Adrenal gland (tissue), 12 donors: Measurements from ENCODE around the gene RPS6KC1. TPM values are rescaled to one million over a fixed set of nuclear protein-coding genes. Genes with fewer than 3 reads are reported as not detected.
"Not testable (repeated sequence)": the region's sequence is repeated elsewhere in the genome, so short reads cannot be mapped to it uniquely, and the experiment has no call there.

Source experiments
- DNase-seq, 7 donors: peaks; one replicate each; pipeline ENCODE4 v3.0.0-alpha.2; 2019 to 2020
- H3K27ac ChIP-seq, 5 donors: fragments of 200-600 bp; sonication (generic) in 4 of 5; 1 replicate in 3 of 5; 2 replicates in 2 of 5; pipeline versions ENCODE4 v1.5.1 to v1.8.0; 2016 to 2020; ENCODE audit warnings: mild to moderate bottlenecking in 1 of 5
- H3K27me3 ChIP-seq: fragments of 200-600 bp; 2 replicates; pipeline ENCODE4 v1.8.0; 2021
- H3K36me3 ChIP-seq, 2 donors: fragments of 200-600 bp; replicated peaks in 1 of 2; 1 replicate in 1 of 2; 2 replicates in 1 of 2; pipeline versions ENCODE4 v1.5.1 to v1.8.0; 2018 to 2022
- H3K4me1 ChIP-seq, 2 donors: fragments of 200-600 bp; replicated peaks in 1 of 2; 1 replicate in 1 of 2; 2 replicates in 1 of 2; pipeline versions ENCODE4 v1.5.1 to v1.8.0; 2018 to 2021
- H3K4me3 ChIP-seq, 4 donors: fragments of 200-600 bp; sonication (generic) in 3 of 4; one replicate each; pipeline ENCODE4 v1.5.1; 2016 to 2018
- H3K9me3 ChIP-seq, 3 donors: fragments of 200-600 bp; sonication (generic) in 1 of 3; replicated peaks in 1 of 3; 1 replicate in 2 of 3; 2 replicates in 1 of 3; pipeline versions ENCODE4 v1.5.1 to v1.8.0; 2016 to 2021
- CTCF ChIP-seq, 6 experiments: fragments of 450-650 bp in 4 of 6; fragments of 200-600 bp in 2 of 6; sonication (generic) in 1 of 6; IDR thresholded peaks; 1 replicate in 5 of 6; 2 replicates in 1 of 6; pipeline versions ENCODE4 v1.5.1 to v1.8.0; 2016 to 2021; ENCODE audit warnings: antibody characterized with exemption in 6 of 6, mild to moderate bottlenecking in 2 of 6, moderate library complexity in 1 of 6
- POLR2A ChIP-seq, 2 donors: fragments of 450-650 bp; IDR thresholded peaks; one replicate each; pipeline ENCODE4 v1.6.1; 2017; ENCODE audit warnings: antibody characterized with exemption in 2 of 2, mild to moderate bottlenecking in 2 of 2, moderate library complexity in 1 of 2
- WGBS, 4 donors: extraction: QIAGEN DNeasy Blood & Tissue Kit in 2 of 4; methylation state at CpG; one replicate each; pipeline versions ENCODE4 v1.1.5 to v1.1.7; 2013 to 2017; 5-methylcytosine and 5-hydroxymethylcytosine counted together
- intact Hi-C, 2 donors: fragments of 100-400 bp; cut with DNase I; formaldehyde crosslinking; loops; one replicate each; pipeline versions ENCODE4 v1.14.1 to v1.15.0; 2022 to 2023
- polyA plus RNA-seq, 3 donors: library from polyadenylated mRNA; stranded (reverse); fragments of 200-250 nt in 2 of 3; fragments of 350-450 nt in 1 of 3; fragmentation: Illumina TruSeq in 1 of 3; extraction: RNeasy Lipid Tissue Mini Kit (QIAGEN cat#74804) in 1 of 3; gene quantifications; one replicate each; pipeline ENCODE4 v1.2.3, GENCODE V29; 2013 to 2014
- total RNA-seq, 9 donors: library from RNA; depleted of rRNA in 4 of 9; stranded (reverse); fragments of >200 nt in 4 of 9; fragments of 120-200 nt in 1 of 9; fragmentation: NEBNext Ultra II Directional in 1 of 9; extraction: Animal tissue kit (Norgen Biotek cat#: 25700) in 1 of 9; gene quantifications; one replicate each; pipeline versions ENCODE4 v1.1.0 to v1.2.4, GENCODE V29; 2013 to 2023
- donor health status: healthy with polysubstance abuse.
- donor health status: Bipolar disorder and iron deficiency.
- donor health status: DM: yes; HTN: yes; CAD: no.
- donor health status: DM: no; HTN: no; CAD: no.
- donor health status: DM: no; HTN: no; CAD: no.
- donor health status: DM: yes; HTN: yes; CAD: no.

The RPS6KC1 gene
- total and polyA plus RNA-seq, 12 donors: 7.6 to 67.2 (median 26.2) TPM

- H3K9me3 ChIP-seq: no peaks in the 10 kb centered on the region
- no peak overlapping the region for H3K4me3 ChIP-seq
- no peak for DNase-seq
- H3K27ac ChIP-seq: no peak overlapping the region
- H3K27me3 ChIP-seq: no peaks in the 10 kb centered on the region
- H3K36me3 ChIP-seq: no peaks in the 10 kb centered on the region
- 95 to 100% (median 96%) methylated on average over 5 of the region's 5 CpGs for WGBS, 4 donors
- intact Hi-C loops: no loop called here
- no peak for TF ChIP-seq POLR2A (IDR thresholded peaks at IDR 0.05)
- TF ChIP-seq CTCF (IDR thresholded peaks at IDR 0.05): no peak
- no peaks in the 10 kb centered on the region for H3K4me1 ChIP-seq
Measured at GRCh38 chr1:213194383-213194782, 143.3 kb downstream of the RPS6KC1 start.

- Histone ChIP-seq H3K9me3 (no peaks in the 10 kb centered on the region), H3K27me3 (no peaks in the 10 kb centered on the region), H3K36me3 (no peaks in the 10 kb centered on the region), H3K4me3 (no peak overlapping the region), H3K4me1 (no peaks in the 10 kb centered on the region), H3K27ac (no peak overlapping the region)
- intact Hi-C loops: no loop called here
- TF ChIP-seq CTCF (IDR thresholded peaks at IDR 0.05) (no peak), POLR2A (IDR thresholded peaks at IDR 0.05) (no peak)
- no peak for DNase-seq
Measured at GRCh38 chr1:213194855-213195254, 143.8 kb downstream of the RPS6KC1 start.

GRCh38 chr1:213196328-213197054 lies 145.4 kb downstream of the RPS6KC1 start:
- H3K4me1 ChIP-seq, intact Hi-C loops, H3K4me3 ChIP-seq, H3K36me3 ChIP-seq, H3K27ac ChIP-seq, H3K27me3 ChIP-seq, DNase-seq, H3K9me3 ChIP-seq: not testable (repeated sequence)
- WGBS, 4 donors: 93 to 98% (median 96%) methylated on average over 10 of the region's 10 CpGs

- H3K27me3 ChIP-seq: no peaks in the 10 kb centered on the region
- no peaks in the 10 kb centered on the region for H3K4me1 ChIP-seq
- H3K36me3 ChIP-seq: no peaks in the 10 kb centered on the region
- no peak for DNase-seq
- intact Hi-C loops: no loop called here
- TF ChIP-seq CTCF (IDR thresholded peaks at IDR 0.05) (no peak), POLR2A (IDR thresholded peaks at IDR 0.05) (no peak)
- no peaks in the 10 kb centered on the region for H3K9me3 ChIP-seq
- 97 to 99% (median 97%) methylated on average over 3 of the region's 3 CpGs for WGBS, 4 donors
- no peak overlapping the region for H3K4me3 ChIP-seq
- no peak overlapping the region for H3K27ac ChIP-seq
Measured at GRCh38 chr1:213200630-213201029, 149.6 kb downstream of the RPS6KC1 start.
